GM19438 (cell line): ENCODE results near the gene CAMK2D.
"Not testable (repeated sequence)": the region's sequence is repeated elsewhere in the genome, so short reads cannot be mapped to it uniquely, and the experiment has no call there.

Source experiments
- ATAC-seq: cut with Tn5 transposase; IDR thresholded peaks from one replicate; pipeline ENCODE4 v1.9.1; 2021; ENCODE audit warnings: low read depth; ENCODE audit not compliant: unreplicated experiment

The CAMK2D gene

DNA sequence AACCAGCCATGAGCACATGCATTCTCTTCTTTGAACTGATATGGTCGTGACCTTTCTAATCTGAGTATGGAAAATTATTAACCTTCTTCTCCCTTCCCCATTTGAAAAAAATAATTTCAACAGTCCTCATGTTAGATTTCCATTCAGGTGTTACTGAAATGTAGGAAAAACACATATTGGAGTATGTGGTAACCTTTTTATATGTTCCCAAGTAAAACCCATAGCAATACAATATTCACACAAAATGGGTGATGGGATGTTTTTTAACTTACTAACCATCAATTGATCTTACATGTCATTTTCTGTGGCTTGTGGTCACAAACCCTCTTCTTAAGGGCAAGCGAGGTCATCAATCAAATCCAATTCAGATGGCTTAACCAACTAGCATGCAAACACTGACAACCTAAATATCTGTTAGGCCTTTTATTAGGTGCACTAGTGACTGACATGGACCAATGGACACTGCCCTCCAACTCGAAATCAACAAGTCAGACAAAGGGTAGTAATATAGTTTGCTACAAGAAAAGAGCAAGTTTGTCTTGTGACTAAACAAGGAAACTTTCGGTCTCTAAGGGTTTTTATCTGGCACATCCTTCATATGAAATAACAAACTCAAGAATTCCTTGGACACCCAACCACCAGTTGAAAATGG is 74.3 kb downstream of the CAMK2D start:
- ATAC-seq, result no peak

DNA sequence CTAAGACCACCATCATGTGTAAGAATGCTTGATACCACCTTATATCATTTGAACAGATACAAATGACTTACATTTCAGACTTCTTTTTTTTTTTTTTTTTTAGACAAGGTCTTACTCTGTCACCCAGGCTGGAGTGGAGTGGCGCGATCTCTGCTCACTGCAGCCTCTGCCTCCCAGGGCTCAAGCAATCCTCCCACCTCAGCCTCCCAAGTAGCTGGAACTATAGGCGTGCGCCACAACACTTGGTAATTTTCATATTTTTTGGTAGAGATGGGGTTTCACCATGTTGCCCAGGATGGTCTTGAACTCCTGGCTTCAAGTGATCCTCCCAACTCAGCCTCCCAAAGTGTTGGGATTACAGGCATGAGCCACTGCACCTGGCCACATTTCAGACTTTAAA is 76.4 kb downstream of the CAMK2D start:
- not testable (repeated sequence) for ATAC-seq

- no peak for ATAC-seq
These were observed 76.9 kb downstream of the CAMK2D start for GRCh38 chr4:113684534-113685091.

- ATAC-seq, result peak; percentile 99
These were observed 78.6 kb downstream of the CAMK2D start for GRCh38 chr4:113682730-113683537.

DNA sequence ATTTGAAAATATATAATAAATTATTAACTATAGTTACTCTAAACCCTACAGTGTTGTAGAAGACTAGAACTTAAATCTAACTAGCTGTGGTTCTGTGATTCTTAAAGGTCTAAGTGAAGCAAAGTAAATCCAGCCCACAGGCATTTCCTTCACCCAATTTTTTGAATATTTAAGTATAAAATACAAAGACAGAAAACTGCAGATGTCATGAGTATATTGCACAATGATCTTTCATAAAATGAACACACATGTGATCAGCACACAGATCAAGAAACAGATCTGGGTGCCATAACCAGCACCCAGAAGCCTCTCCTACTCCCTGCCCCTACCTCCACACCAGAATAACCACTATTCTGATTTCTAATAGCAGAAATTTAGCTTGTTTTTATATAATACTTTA is 82.9 kb downstream of the CAMK2D start:
- no peak for ATAC-seq

DNA sequence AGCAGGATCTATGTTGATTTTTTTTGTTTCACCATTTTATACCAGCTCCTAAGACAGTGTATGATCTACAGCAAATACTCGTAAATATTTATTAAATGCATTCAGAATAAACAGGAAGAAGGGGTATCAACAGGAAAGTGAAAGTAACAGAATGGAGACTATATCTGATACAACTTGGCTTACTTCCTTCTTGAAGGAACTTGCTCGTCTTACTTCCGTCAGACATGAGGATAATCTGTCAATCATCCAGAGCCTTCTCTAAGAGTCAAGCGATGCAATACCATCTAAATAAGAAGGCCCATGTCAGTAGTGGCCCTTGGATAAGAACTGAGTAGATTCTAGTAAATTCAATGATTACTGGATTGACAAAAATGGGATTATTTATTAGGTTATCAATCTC is 84.2 kb downstream of the CAMK2D start:
- no peak for ATAC-seq

DNA sequence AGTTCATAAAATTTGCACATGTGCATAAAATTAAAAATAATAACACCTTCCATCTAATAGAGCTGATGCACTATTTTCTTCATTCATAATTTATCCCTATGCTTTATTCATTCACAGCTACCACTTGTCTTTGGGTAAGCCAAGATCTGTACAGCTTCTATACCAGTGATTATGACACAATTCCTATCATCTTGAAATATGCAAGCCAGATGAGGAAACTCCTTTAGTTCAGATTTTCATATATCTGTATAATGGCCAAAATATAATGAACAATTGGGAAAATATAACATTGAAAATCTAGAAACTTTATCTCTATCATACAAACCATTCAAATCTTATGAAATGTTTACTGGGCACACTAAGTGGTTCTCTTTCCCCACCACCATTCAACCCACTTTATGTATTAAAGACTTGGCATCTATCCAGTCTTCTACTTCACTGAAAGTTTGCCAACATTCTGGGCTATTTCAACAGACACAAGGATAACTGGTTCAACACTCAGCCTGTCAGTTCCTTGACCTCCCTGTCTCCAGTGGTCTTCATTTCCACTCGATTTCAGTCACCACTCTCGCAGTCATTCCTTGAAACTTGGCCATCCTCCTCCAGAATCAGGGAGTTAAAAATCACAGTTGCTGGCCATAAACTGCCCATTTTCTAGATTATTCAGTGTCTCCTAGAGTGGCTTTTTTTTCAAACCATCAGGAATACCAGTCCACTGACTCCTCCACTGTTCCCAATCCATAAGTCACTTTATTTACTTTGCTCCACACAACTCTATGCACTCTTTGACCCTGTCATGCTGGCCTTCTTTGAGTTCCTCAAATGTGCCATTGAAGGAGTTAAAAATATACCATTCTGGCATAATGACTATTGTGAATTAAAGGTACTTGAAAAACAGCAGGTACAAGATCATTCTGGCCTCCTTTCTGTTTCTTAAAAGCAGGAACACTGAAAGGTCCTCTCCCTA is 85.5 kb downstream of the CAMK2D start:
- no peak for ATAC-seq

- ATAC-seq, result no peak
These were observed 86.8 kb downstream of the CAMK2D start for GRCh38 chr4:113674733-113675132.

DNA sequence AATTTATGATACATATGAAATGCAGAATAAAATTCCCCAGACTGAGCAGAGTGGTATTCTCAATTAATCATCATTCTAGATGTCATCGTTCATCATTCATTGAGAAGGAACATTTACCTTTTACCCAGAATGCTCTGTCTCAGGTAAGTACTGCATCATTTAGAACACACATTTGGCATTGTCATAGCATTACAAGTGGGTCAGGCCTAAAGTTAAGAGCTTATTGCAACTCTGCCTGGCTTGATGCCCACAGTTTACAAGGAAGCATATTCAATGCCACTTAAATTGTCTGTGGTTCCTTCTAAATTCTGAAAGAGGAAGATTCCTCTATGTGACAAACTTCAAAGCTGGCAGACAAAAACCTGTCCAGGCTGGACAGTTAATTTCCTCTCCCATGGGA is 87.3 kb downstream of the CAMK2D start:
- no peak for ATAC-seq

- ATAC-seq, result peak; percentile 83
These were observed 88.1 kb downstream of the CAMK2D start for GRCh38 chr4:113673450-113673849.

- ATAC-seq, result no peak
These were observed 95.0 kb downstream of the CAMK2D start for GRCh38 chr4:113666386-113667114.

- ATAC-seq, result no peak
These were observed 96.5 kb downstream of the CAMK2D start for GRCh38 chr4:113665036-113665435.

DNA sequence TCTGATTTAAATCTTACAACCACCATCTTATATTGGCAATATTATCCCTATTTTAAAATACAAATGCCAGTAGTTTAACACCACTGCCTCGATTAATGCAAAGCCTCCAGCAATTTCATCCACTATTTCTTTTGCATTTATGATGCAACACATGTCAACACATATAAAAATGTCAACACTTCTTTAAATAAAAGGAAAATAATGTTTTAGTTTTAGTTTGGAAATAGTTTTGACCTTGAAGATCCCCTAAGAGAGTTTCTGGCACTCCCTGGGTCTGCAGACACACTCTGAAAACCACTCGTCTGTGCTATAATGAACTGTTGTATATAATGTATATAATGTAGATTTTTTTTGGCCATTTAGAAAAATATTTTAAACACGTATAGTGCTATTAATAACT is 99.0 kb downstream of the CAMK2D start:
- ATAC-seq, result no peak

- ATAC-seq, result no peak
These were observed 102.4 kb downstream of the CAMK2D start for GRCh38 chr4:113659127-113659526.

- no peak for ATAC-seq
These were observed 103.8 kb downstream of the CAMK2D start for GRCh38 chr4:113657586-113658233.

DNA sequence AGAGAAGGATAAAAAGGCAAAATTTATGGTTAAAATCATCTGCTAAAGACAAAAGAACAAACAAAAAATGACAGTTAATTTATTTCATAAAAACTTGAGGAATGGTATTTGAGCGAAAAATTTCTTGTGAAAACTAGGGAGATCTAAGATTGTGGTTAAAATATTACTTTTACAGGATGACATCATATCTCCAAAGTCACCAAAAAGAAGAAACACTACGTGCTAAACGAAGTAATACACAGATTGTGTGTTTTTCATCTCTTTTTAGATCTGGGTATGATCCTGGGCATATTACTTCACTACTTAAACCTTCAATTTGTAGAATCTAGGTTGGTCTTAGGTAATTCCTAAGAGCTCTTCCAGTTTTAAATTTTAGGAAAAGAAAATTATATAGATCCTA is 107.7 kb downstream of the CAMK2D start:
- no peak for ATAC-seq

DNA sequence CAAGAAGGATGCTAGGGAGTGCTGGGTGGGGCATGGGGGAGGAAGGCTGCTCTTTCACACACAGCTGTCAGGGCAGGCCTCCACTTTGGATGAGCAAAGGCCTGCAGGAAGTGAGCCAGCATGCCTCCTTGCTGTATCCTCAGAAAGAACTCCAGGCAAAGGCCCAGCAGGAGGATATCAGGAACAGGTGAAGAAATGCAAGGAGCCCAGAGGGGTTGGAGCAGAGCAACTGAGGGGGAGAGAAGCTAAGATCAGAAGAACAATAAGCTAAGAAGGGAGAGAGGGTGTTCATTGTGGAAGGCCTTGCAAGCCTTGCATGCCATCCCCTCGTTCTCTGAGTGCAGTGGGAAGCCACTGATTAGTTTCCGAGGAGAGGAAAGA is 115.1 kb downstream of the CAMK2D start:
- no peak for ATAC-seq

DNA sequence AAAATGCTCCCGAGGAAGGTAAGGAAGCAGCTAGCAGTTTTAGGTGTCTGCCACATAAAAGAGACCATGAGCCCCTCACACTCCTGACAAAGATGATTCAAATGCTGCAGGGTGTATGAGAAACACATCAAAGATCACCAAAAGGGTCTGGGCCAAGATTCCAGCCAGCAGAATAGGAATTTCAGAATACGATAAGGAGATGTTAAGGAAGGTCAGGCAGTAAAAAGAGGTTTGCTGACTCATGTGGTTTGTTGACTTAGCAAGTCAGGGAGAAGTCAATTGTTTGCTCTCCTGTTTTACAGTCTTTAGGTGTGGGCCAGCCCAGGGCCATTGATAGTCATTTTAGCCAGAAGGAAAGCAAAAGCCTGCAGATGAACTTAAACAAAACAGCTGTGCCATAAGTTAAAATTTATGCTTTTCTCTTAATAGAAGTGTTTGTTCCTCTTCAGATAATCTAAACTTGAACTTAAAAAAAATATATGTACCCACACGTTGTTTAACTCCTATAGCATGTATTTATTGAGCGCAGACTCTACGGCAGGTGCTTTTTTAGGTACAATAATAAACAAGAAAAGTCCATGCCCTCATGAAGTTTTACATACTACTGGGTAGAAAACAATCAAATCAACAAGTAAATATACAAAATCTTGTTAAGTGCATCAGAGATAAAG is 115.6 kb downstream of the CAMK2D start:
- no peak for ATAC-seq

DNA sequence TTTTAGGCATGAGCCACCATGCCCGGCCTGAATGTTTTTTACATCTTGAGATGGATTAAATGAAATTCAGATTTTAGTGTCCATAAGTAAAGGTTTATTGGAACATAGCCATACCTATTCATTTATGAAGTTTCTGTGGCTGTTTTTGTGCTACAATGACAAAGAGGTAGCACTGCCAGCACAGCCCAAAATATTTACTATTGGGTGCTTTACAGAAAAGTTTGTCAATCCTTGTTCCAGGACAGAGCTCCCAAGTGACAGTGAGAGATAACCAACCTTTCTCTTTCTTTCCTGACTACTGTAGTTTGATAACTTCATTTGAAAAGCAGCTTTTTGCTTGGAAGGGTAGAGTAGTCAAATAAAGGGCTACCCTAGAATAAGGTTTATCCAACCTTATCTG is 116.2 kb downstream of the CAMK2D start:
- ATAC-seq, result no peak
